Measurements from ENCODE around the gene C1RL.

DNA sequence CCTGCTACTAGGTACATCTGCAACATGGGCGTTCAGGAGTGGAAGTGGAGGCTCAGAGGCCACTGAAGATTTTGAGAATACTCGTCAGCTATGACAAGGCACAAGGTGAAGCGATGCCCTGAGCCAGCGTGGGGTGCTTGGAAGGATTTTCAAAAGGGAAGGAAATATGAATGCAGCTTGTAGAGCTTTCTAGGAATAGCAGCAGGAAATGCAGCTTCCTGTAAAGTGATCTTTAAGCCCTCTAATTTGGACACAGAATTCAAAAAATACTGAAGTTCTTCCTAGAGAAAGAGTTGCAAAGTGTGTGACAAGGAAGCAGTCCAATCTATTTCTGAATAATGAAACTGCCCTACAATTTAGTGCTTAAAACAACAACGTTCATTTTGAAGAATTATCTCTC, 61.7 kb downstream of the C1RL start:
- TF ChIP-seq, protein P1, sequence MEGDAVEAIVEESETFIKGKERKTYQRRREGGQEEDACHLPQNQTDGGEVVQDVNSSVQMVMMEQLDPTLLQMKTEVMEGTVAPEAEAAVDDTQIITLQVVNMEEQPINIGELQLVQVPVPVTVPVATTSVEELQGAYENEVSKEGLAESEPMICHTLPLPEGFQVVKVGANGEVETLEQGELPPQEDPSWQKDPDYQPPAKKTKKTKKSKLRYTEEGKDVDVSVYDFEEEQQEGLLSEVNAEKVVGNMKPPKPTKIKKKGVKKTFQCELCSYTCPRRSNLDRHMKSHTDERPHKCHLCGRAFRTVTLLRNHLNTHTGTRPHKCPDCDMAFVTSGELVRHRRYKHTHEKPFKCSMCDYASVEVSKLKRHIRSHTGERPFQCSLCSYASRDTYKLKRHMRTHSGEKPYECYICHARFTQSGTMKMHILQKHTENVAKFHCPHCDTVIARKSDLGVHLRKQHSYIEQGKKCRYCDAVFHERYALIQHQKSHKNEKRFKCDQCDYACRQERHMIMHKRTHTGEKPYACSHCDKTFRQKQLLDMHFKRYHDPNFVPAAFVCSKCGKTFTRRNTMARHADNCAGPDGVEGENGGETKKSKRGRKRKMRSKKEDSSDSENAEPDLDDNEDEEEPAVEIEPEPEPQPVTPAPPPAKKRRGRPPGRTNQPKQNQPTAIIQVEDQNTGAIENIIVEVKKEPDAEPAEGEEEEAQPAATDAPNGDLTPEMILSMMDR (IDR thresholded peaks at IDR 0.05; ENCODE audit: poor library complexity) = no peak
- no peak for TF ChIP-seq EZH2 (IDR thresholded peaks at IDR 0.05; ENCODE audit: borderline replicate concordance)
- no peak for TF ChIP-seq EZH2phosphoT487 (IDR thresholded peaks at IDR 0.05; ENCODE audit: low read depth, severe bottlenecking, unreplicated experiment)

Data from hepatocyte (in vitro differentiated cells).